ES-I3 (cell line): ENCODE data around the gene ARL8A.
"Not testable (repeated sequence)": the region's sequence is repeated elsewhere in the genome, so short reads cannot be mapped to it uniquely, and the experiment has no call there.

Experiments
- H3K36me3 ChIP-seq: 2 replicates; pipeline ENCODE4 v1.6.1; 2013; ENCODE audit warnings: mild to moderate bottlenecking, low read length, control low read depth, moderate library complexity; ENCODE audit not compliant: insufficient read depth
- H3K4me1 ChIP-seq: 2 replicates; pipeline ENCODE4 v1.6.1; 2013; ENCODE audit warnings: mild to moderate bottlenecking, control low read depth, low read length; ENCODE audit not compliant: insufficient read depth
- H3K9ac ChIP-seq: 2 replicates; pipeline ENCODE4 v1.6.1; 2013; ENCODE audit warnings: low read depth, mild to moderate bottlenecking, low read length, moderate library complexity
- H3K9me3 ChIP-seq: 2 replicates; pipeline ENCODE4 v1.6.1; 2013; ENCODE audit warnings: mild to moderate bottlenecking, low read length, moderate library complexity; ENCODE audit not compliant: control insufficient read depth, insufficient read depth

Gene ARL8A

GRCh38 chr1:202182040-202182877 lies 37.7 kb upstream of the ARL8A start:
- H3K9me3 ChIP-seq = no peaks in the 10 kb centered on the region
- no peaks in the 10 kb centered on the region for H3K36me3 ChIP-seq
- no peak overlapping the region for H3K9ac ChIP-seq
- no peaks in the 10 kb centered on the region for H3K4me1 ChIP-seq

- no peak overlapping the region for H3K9ac ChIP-seq
- H3K4me1 ChIP-seq = no peaks in the 10 kb centered on the region
- no peaks in the 10 kb centered on the region for H3K36me3 ChIP-seq
- no peaks in the 10 kb centered on the region for H3K9me3 ChIP-seq
Observed at GRCh38 chr1:202181586-202181985, 37.0 kb upstream of the ARL8A start.

GRCh38 chr1:202180751-202181139 lies 36.2 kb upstream of the ARL8A start:
- not testable (repeated sequence) for H3K4me1 ChIP-seq, H3K9me3 ChIP-seq, H3K36me3 ChIP-seq, H3K9ac ChIP-seq

- no peaks in the 10 kb centered on the region for H3K4me1 ChIP-seq
- H3K36me3 ChIP-seq = no peaks in the 10 kb centered on the region
- no peak overlapping the region for H3K9ac ChIP-seq
- H3K9me3 ChIP-seq = no peaks in the 10 kb centered on the region
Observed at GRCh38 chr1:202179828-202180750, 35.6 kb upstream of the ARL8A start.

GRCh38 chr1:202176949-202177927 lies 32.7 kb upstream of the ARL8A start:
- Histone ChIP-seq H3K9ac (no peak overlapping the region), H3K4me1 (no peaks in the 10 kb centered on the region), H3K36me3 (no peaks in the 10 kb centered on the region), H3K9me3 (no peaks in the 10 kb centered on the region)

GRCh38 chr1:202173993-202174392 lies 29.5 kb upstream of the ARL8A start:
- H3K9ac ChIP-seq = no peak overlapping the region
- no peaks in the 10 kb centered on the region for H3K36me3 ChIP-seq

GRCh38 chr1:202172015-202172355 lies 27.4 kb upstream of the ARL8A start:
- H3K9ac ChIP-seq = no peak overlapping the region
- no peaks in the 10 kb centered on the region for H3K9me3 ChIP-seq
- no peaks in the 10 kb centered on the region; the same call in 1 of the 2 replicates for H3K4me1 ChIP-seq
- H3K36me3 ChIP-seq = no peaks in the 10 kb centered on the region

More at GRCh38 chr1:202173993-202174392, 29.5 kb upstream of the ARL8A start:
- Histone ChIP-seq H3K9me3 (no peaks in the 10 kb centered on the region), H3K4me1 (no peaks in the 10 kb centered on the region)

- no peaks in the 10 kb centered on the region for H3K9me3 ChIP-seq
- H3K36me3 ChIP-seq = no peaks in the 10 kb centered on the region
- peaks cover 2% of the 10 kb centered on the region for H3K4me1 ChIP-seq
- H3K9ac ChIP-seq = no peak overlapping the region
Observed at GRCh38 chr1:202171292-202172014, 26.9 kb upstream of the ARL8A start.

- Histone ChIP-seq H3K36me3 (no peaks in the 10 kb centered on the region), H3K9me3 (no peaks in the 10 kb centered on the region), H3K4me1 (peaks cover 9% of the 10 kb centered on the region)
Observed at GRCh38 chr1:202170726-202171125, 26.2 kb upstream of the ARL8A start.

GRCh38 chr1:202168861-202169260 lies 24.3 kb upstream of the ARL8A start:
- Histone ChIP-seq H3K4me1 (peaks cover 14% of the 10 kb centered on the region), H3K36me3 (no peaks in the 10 kb centered on the region), H3K9ac (no peak overlapping the region), H3K9me3 (no peaks in the 10 kb centered on the region)

More at GRCh38 chr1:202170726-202171125, 26.2 kb upstream of the ARL8A start:
- no peak overlapping the region for H3K9ac ChIP-seq

- peaks cover 18% of the 10 kb centered on the region for H3K4me1 ChIP-seq
Observed at GRCh38 chr1:202167708-202168415, 23.3 kb upstream of the ARL8A start.

GRCh38 chr1:202167054-202167453 lies 22.5 kb upstream of the ARL8A start:
- H3K9ac ChIP-seq = not testable (repeated sequence)

More at GRCh38 chr1:202167708-202168415, 23.3 kb upstream of the ARL8A start:
- H3K9me3 ChIP-seq = no peaks in the 10 kb centered on the region
- H3K36me3 ChIP-seq = no peaks in the 10 kb centered on the region
- H3K9ac ChIP-seq = no peak overlapping the region

More at GRCh38 chr1:202167054-202167453, 22.5 kb upstream of the ARL8A start:
- not testable (repeated sequence) for H3K9me3 ChIP-seq, H3K36me3 ChIP-seq
- H3K4me1 ChIP-seq = peaks cover 25% of the 10 kb centered on the region
